RWPE2 (cell line): ENCODE data around the gene ECHDC3.
A peak's percentile ranks its signal among the peaks of the same experiment; 100 is the strongest.

ENCODE experiments used
- ATAC-seq: fragments of 200-7000 bp; cut with Tn5 transposase; 3 replicates; pipeline ENCODE4 v1.9.1; 2021; ENCODE audit warnings: low read depth
- DNase-seq: peaks from one replicate; pipeline ENCODE4 v3.0.0-alpha.2; 2020; ENCODE audit warnings: low spot score
- H3K27ac ChIP-seq: fragments of 450-650 bp; 2 replicates; pipeline ENCODE4 v1.5.1; 2017; ENCODE audit warnings: mild to moderate bottlenecking; ENCODE audit not compliant: poor library complexity, severe bottlenecking
- H3K27me3 ChIP-seq: fragments of 250-450 bp; sonication (Bioruptor Pico); 2 replicates; pipeline ENCODE4 v1.5.1; 2021; ENCODE audit warnings: mild to moderate bottlenecking, moderate library complexity; ENCODE audit not compliant: insufficient read depth, poor library complexity, severe bottlenecking
- H3K36me3 ChIP-seq: fragments of 250-450 bp; sonication (Bioruptor Pico); 2 replicates; pipeline ENCODE4 v1.5.1; 2020; ENCODE audit warnings: low read depth, mild to moderate bottlenecking, moderate library complexity
- H3K4me1 ChIP-seq: fragments of 250-450 bp; sonication (Bioruptor Pico); 2 replicates; pipeline ENCODE4 v1.5.1; 2021; ENCODE audit warnings: mild to moderate bottlenecking, moderate library complexity; ENCODE audit not compliant: insufficient read depth, poor library complexity, severe bottlenecking
- H3K4me3 ChIP-seq: fragments of 250-450 bp; sonication (Bioruptor Pico); 2 replicates; pipeline ENCODE4 v1.5.1; 2021; ENCODE audit warnings: mild to moderate bottlenecking, moderate library complexity; ENCODE audit not compliant: severe bottlenecking
- H3K9me3 ChIP-seq: fragments of 250-450 bp; sonication (Bioruptor Pico); 2 replicates; pipeline ENCODE4 v1.5.1; 2021; ENCODE audit warnings: mild to moderate bottlenecking, moderate library complexity; ENCODE audit not compliant: severe bottlenecking
- CTCF ChIP-seq: fragments of 450-650 bp; IDR thresholded peaks from one replicate; pipeline ENCODE4 v1.5.1; 2017; ENCODE audit warnings: mild to moderate bottlenecking, moderate library complexity; ENCODE audit not compliant: poor library complexity, severe bottlenecking

The ECHDC3 gene

GRCh38 chr10:11716686-11717085 lies 25.5 kb upstream of the ECHDC3 start:
- no peaks in the 10 kb centered on the region for H3K36me3 ChIP-seq
- no peak for ATAC-seq
- no peaks in the 10 kb centered on the region for H3K9me3 ChIP-seq
- TF ChIP-seq CTCF, result no peak
- DNase-seq, result no peak
- no peak overlapping the region for H3K27ac ChIP-seq
- H3K4me3 ChIP-seq, result no peak overlapping the region
- H3K27me3 ChIP-seq, result no peaks in the 10 kb centered on the region
- peaks cover 7% of the 10 kb centered on the region for H3K4me1 ChIP-seq

- DNase-seq (no peak), ATAC-seq (peak; percentile 68)
- H3K36me3 ChIP-seq, result no peaks in the 10 kb centered on the region
- H3K27me3 ChIP-seq, result no peaks in the 10 kb centered on the region
- H3K27ac ChIP-seq, result no peak overlapping the region
- no peak overlapping the region for H3K4me3 ChIP-seq
- no peak for TF ChIP-seq CTCF
- peaks cover 7% of the 10 kb centered on the region for H3K4me1 ChIP-seq
- H3K9me3 ChIP-seq, result no peaks in the 10 kb centered on the region
These were observed 22.5 kb upstream of the ECHDC3 start for GRCh38 chr10:11719496-11720259.

GRCh38 chr10:11720260-11720741 lies 21.9 kb upstream of the ECHDC3 start:
- DNase-seq, result no peak
- no peak overlapping the region for H3K27ac ChIP-seq

GRCh38 chr10:11721806-11722205 lies 20.4 kb upstream of the ECHDC3 start:
- TF ChIP-seq CTCF, result no peak
- Histone ChIP-seq H3K27me3 (no peaks in the 10 kb centered on the region), H3K36me3 (no peaks in the 10 kb centered on the region), H3K4me1 (peaks cover 7% of the 10 kb centered on the region), H3K4me3 (no peak overlapping the region), H3K9me3 (no peaks in the 10 kb centered on the region), H3K27ac (no peak overlapping the region)
- DNase-seq (no peak), ATAC-seq (no peak)

More at GRCh38 chr10:11720260-11720741, 21.9 kb upstream of the ECHDC3 start:
- H3K27me3 ChIP-seq, result no peaks in the 10 kb centered on the region
- TF ChIP-seq CTCF, result no peak
- H3K36me3 ChIP-seq, result no peaks in the 10 kb centered on the region
- H3K4me3 ChIP-seq, result no peak overlapping the region
- H3K9me3 ChIP-seq, result no peaks in the 10 kb centered on the region
- no peak for ATAC-seq
- H3K4me1 ChIP-seq, result peaks cover 7% of the 10 kb centered on the region

GRCh38 chr10:11723359-11723758 lies 18.8 kb upstream of the ECHDC3 start:
- Histone ChIP-seq H3K4me1 (peaks cover 7% of the 10 kb centered on the region), H3K27me3 (no peaks in the 10 kb centered on the region), H3K36me3 (no peaks in the 10 kb centered on the region), H3K4me3 (no peak overlapping the region), H3K9me3 (no peaks in the 10 kb centered on the region), H3K27ac (no peak overlapping the region)
- no peak for DNase-seq
- TF ChIP-seq CTCF, result no peak
- ATAC-seq, result no peak
